H9 (cell line): ENCODE results near the gene PPIF. TPM values are rescaled to one million over a fixed set of nuclear protein-coding genes. Genes with fewer than 3 reads are reported as not detected.
A peak's percentile ranks its signal among the peaks of the same experiment; 100 is the strongest.

Experiments used
- DNase-seq: peaks from one replicate; pipeline ENCODE4 v3.0.0-alpha.2; 2017
- H2AFZ ChIP-seq: one replicate; pipeline ENCODE4 v1.6.1; 2013; ENCODE audit warnings: mild to moderate bottlenecking, low read length, control low read depth, moderate library complexity
- H2AK5ac ChIP-seq: 2 replicates; pipeline ENCODE4 v1.6.1; 2013; ENCODE audit warnings: low read length, control low read depth, mixed read lengths; ENCODE audit not compliant: insufficient read length
- H2BK120ac ChIP-seq: one replicate; pipeline ENCODE4 v1.6.1; 2013; ENCODE audit warnings: low read depth, mild to moderate bottlenecking, low read length, control low read depth, inconsistent platforms; ENCODE audit not compliant: poor library complexity, severe bottlenecking
- H2BK12ac ChIP-seq: 2 replicates; pipeline ENCODE4 v1.6.1; 2013; ENCODE audit warnings: low read length, control low read depth, mixed read lengths, low read depth; ENCODE audit not compliant: insufficient read length
- H2BK15ac ChIP-seq: 2 replicates; pipeline ENCODE4 v1.6.1; 2013; ENCODE audit warnings: low read depth, low read length, control low read depth
- H2BK20ac ChIP-seq: one replicate; pipeline ENCODE4 v1.6.1; 2013; ENCODE audit warnings: low read depth, mild to moderate bottlenecking, low read length, control low read depth, inconsistent platforms; ENCODE audit not compliant: poor library complexity, severe bottlenecking
- H2BK5ac ChIP-seq: 2 replicates; pipeline ENCODE4 v1.6.1; 2013; ENCODE audit warnings: low read length, control low read depth, mixed read lengths; ENCODE audit not compliant: insufficient read length
- H3K14ac ChIP-seq: 2 replicates; pipeline ENCODE4 v1.6.1; 2013; ENCODE audit warnings: low read length, control low read depth; ENCODE audit not compliant: insufficient read depth
- H3K18ac ChIP-seq: 2 replicates; pipeline ENCODE4 v1.6.1; 2013; ENCODE audit warnings: low read depth, mild to moderate bottlenecking, mixed read lengths, low read length, control low read depth; ENCODE audit not compliant: insufficient read length
- H3K23ac ChIP-seq: 2 replicates; pipeline ENCODE4 v1.6.1; 2013; ENCODE audit warnings: low read length, control low read depth, mixed read lengths, low read depth; ENCODE audit not compliant: insufficient read length
- H3K23me2 ChIP-seq: 2 replicates; pipeline ENCODE4 v1.6.1; 2013; ENCODE audit warnings: low read depth, mild to moderate bottlenecking, mixed read lengths, low read length, control low read depth; ENCODE audit not compliant: insufficient read length, poor library complexity, severe bottlenecking
- H3K27ac ChIP-seq: 2 replicates; pipeline ENCODE4 v1.5.1; 2013; ENCODE audit warnings: low read length, control low read depth, mixed read lengths, low read depth; ENCODE audit not compliant: insufficient read length
- H3K27me3 ChIP-seq: 2 replicates; pipeline ENCODE4 v1.6.1; 2013; ENCODE audit warnings: low read length, control low read depth, inconsistent platforms; ENCODE audit not compliant: insufficient read depth
- H3K4ac ChIP-seq: 2 replicates; pipeline ENCODE4 v1.6.1; 2013; ENCODE audit warnings: low read depth, mild to moderate bottlenecking, control low read depth, inconsistent platforms, low read length, moderate library complexity
- H3K4me1 ChIP-seq: 2 replicates; pipeline ENCODE4 v1.6.1; 2013; ENCODE audit warnings: low read length, control low read depth, inconsistent platforms; ENCODE audit not compliant: insufficient read depth
- H3K4me2 ChIP-seq: 2 replicates; pipeline ENCODE4 v1.6.1; 2013; ENCODE audit warnings: low read length, control low read depth, mixed read lengths; ENCODE audit not compliant: insufficient read length, insufficient read depth
- H3K56ac ChIP-seq: 2 replicates; pipeline ENCODE4 v1.6.1; 2013; ENCODE audit warnings: low read depth, mild to moderate bottlenecking, mixed read lengths, low read length, control low read depth; ENCODE audit not compliant: insufficient read length
- H3K79me1 ChIP-seq: 2 replicates; pipeline ENCODE4 v1.6.1; 2013; ENCODE audit warnings: low read depth, mild to moderate bottlenecking, moderate library complexity, low read length, control low read depth, inconsistent platforms; ENCODE audit not compliant: insufficient read depth, poor library complexity, severe bottlenecking
- H3K79me2 ChIP-seq: 2 replicates; pipeline ENCODE4 v1.6.1; 2013; ENCODE audit warnings: low read length, control low read depth, inconsistent platforms; ENCODE audit not compliant: insufficient read depth
- H3K9ac ChIP-seq: 2 replicates; pipeline ENCODE4 v1.6.1; 2013; ENCODE audit warnings: low read length, control low read depth, mixed read lengths; ENCODE audit not compliant: insufficient read length; ENCODE audit errors: extremely low read depth
- H3K9me3 ChIP-seq: one replicate; pipeline ENCODE4 v1.6.1; 2013; ENCODE audit warnings: low read depth, low read length, inconsistent platforms; ENCODE audit not compliant: control insufficient read depth
- H3T11ph ChIP-seq: one replicate; pipeline ENCODE4 v1.6.1; 2013; ENCODE audit warnings: mild to moderate bottlenecking, low read length, control low read depth, inconsistent platforms
- H4K20me1 ChIP-seq: one replicate; pipeline ENCODE4 v1.6.1; 2013; ENCODE audit not compliant: control insufficient read depth, insufficient read length, insufficient read depth
- H4K5ac ChIP-seq: 2 replicates; pipeline ENCODE4 v1.6.1; 2013; ENCODE audit warnings: low read depth, mild to moderate bottlenecking, mixed read lengths, low read length, control low read depth; ENCODE audit not compliant: insufficient read length
- H4K8ac ChIP-seq: replicated peaks from 2 replicates; pipeline ENCODE4 v1.6.1; 2013; ENCODE audit warnings: low read length, control low read depth, mixed read lengths, low read depth; ENCODE audit not compliant: insufficient read length
- H4K91ac ChIP-seq: 2 replicates; pipeline ENCODE4 v1.6.1; 2013; ENCODE audit warnings: low read depth, mild to moderate bottlenecking, moderate library complexity, mixed read lengths, low read length, control low read depth; ENCODE audit not compliant: insufficient read length
- H3K27ac Mint-ChIP-seq, 3 experiments: 2 replicates in 2 of 3; 3 replicates in 1 of 3; pipeline ENCODE4 v1.8.0; 2020 to 2021; ENCODE audit warnings: mixed read lengths in 3 of 3, mild to moderate bottlenecking in 1 of 3, moderate library complexity in 1 of 3
- H3K27me3 Mint-ChIP-seq: 2 replicates; pipeline ENCODE4 v1.8.0; 2021; ENCODE audit warnings: low read depth, mild to moderate bottlenecking, moderate library complexity, mixed read lengths
- H3K36me3 Mint-ChIP-seq, 3 experiments: 2 replicates in 2 of 3; 3 replicates in 1 of 3; pipeline ENCODE4 v1.8.0; 2020 to 2021; ENCODE audit warnings: low read depth in 3 of 3, mixed read lengths in 3 of 3; ENCODE audit not compliant: insufficient read depth in 1 of 3
- H3K4me1 Mint-ChIP-seq, 2 experiments: 2 replicates each; pipeline ENCODE4 v1.8.0; 2020; ENCODE audit warnings: mixed read lengths in 2 of 2
- H3K4me3 Mint-ChIP-seq, 2 experiments: 2 replicates in 1 of 2; 3 replicates in 1 of 2; pipeline ENCODE4 v1.8.0; 2020 to 2021; ENCODE audit warnings: mild to moderate bottlenecking in 2 of 2, mixed read lengths in 2 of 2, moderate library complexity in 1 of 2
- H3K9me3 Mint-ChIP-seq, 2 experiments: 2 replicates in 1 of 2; 3 replicates in 1 of 2; pipeline ENCODE4 v1.8.0; 2020; ENCODE audit warnings: mild to moderate bottlenecking in 2 of 2, mixed read lengths in 2 of 2, moderate library complexity in 1 of 2
- WGBS: extraction: QIAGEN DNeasy Blood & Tissue Kit; methylation state at CpG from one replicate; pipeline ENCODE4 v1.1.7; 2013; ENCODE audit warnings: missing lambda C conversion rate, low lambda C conversion rate, mixed read lengths; ENCODE audit not compliant: insufficient read length; ENCODE audit errors: extremely low coverage; 5-methylcytosine and 5-hydroxymethylcytosine counted together
- total RNA-seq: library from RNA; stranded (reverse); gene quantifications from 2 replicates; pipeline ENCODE4 v1.2.1, GENCODE V29; 2021
- TF ChIP-seq, protein P1 (sequence below): fragments of 200-600 bp; sonication (generic); conservative IDR thresholded peaks from 3 replicates; pipeline ENCODE4 v1.8.0; 2021; ENCODE audit warnings: antibody characterized with exemption, mild to moderate bottlenecking

Gene PPIF
- total RNA-seq, 1 experiment from 2014 or later = 79.7 TPM

DNA sequence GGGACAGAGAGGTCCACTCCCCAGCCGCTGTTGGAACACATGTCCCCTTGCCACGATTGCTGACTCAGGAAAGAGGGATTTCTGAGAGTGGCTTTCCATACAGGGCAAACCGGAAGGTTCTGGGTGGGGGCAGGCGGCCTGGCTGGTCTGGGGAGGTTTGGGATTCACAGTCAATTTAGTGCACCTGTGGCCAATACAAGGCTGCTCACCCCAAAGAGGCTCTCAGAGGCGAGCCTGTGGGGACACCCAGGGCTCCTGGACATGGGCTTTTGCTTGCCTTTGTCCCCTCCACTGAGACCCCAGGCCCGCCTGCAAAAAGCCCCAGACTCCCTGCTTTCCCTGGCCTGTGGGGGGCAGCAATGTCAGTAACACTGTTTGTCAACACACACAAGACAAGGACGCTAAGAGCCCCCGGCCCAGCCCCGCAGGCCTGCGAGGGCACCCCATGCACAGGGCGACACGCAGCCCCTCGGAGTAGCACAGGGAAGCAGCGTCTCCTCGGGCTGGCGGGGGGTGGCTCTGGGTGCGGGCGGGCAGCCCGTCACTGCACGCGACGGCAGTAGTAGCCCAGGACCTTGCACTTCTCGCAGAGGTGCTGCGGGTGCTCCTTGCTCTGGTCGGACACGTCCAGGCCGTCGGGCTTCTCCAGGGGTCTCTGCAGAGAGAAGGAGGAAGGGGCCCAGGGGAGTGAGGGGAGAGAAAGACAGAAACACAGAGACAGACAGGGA, 38.7 kb downstream of the PPIF start:
- no peak overlapping the region for H2AFZ ChIP-seq
- H3K4me2 ChIP-seq = no peak overlapping the region
- no peak overlapping the region for H4K5ac ChIP-seq
- H3K27ac ChIP-seq = no peak overlapping the region
- no peak overlapping the region for H3K4ac ChIP-seq
- Mint-ChIP-seq H3K27ac (peak overlapping the region in 1 of 3 experiments; percentile 76; a peak in 3 of 7 replicates), H3K4me1 (peaks cover 8 to 9% of the 10 kb centered on the region in 2 experiments), H3K4me3 (no peak overlapping the region), H3K9me3 (no peaks in the 10 kb centered on the region), H3K27me3 (no peaks in the 10 kb centered on the region), H3K36me3 (no peaks in the 10 kb centered on the region; a peak in 1 of 7 replicates)
- H2BK12ac ChIP-seq = no peak overlapping the region
- H2BK20ac ChIP-seq = no peak overlapping the region
- H2AK5ac ChIP-seq = no peak overlapping the region
- no peak overlapping the region for H3K23ac ChIP-seq
- no peak overlapping the region for H3T11ph ChIP-seq
- no peak overlapping the region for H3K14ac ChIP-seq
- no peak overlapping the region for H2BK15ac ChIP-seq
- H3K79me1 ChIP-seq = no peaks in the 10 kb centered on the region
- no peak overlapping the region for H3K18ac ChIP-seq
- no peak overlapping the region for H3K9ac ChIP-seq
- no peaks in the 10 kb centered on the region for H3K27me3 ChIP-seq
- TF ChIP-seq, protein P1, sequence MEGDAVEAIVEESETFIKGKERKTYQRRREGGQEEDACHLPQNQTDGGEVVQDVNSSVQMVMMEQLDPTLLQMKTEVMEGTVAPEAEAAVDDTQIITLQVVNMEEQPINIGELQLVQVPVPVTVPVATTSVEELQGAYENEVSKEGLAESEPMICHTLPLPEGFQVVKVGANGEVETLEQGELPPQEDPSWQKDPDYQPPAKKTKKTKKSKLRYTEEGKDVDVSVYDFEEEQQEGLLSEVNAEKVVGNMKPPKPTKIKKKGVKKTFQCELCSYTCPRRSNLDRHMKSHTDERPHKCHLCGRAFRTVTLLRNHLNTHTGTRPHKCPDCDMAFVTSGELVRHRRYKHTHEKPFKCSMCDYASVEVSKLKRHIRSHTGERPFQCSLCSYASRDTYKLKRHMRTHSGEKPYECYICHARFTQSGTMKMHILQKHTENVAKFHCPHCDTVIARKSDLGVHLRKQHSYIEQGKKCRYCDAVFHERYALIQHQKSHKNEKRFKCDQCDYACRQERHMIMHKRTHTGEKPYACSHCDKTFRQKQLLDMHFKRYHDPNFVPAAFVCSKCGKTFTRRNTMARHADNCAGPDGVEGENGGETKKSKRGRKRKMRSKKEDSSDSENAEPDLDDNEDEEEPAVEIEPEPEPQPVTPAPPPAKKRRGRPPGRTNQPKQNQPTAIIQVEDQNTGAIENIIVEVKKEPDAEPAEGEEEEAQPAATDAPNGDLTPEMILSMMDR = peak; percentile 55
- H3K79me2 ChIP-seq = no peaks in the 10 kb centered on the region
- no peaks in the 10 kb centered on the region for H3K4me1 ChIP-seq
- H3K23me2 ChIP-seq = no peaks in the 10 kb centered on the region
- H3K56ac ChIP-seq = no peak overlapping the region
- no peak overlapping the region for H4K91ac ChIP-seq
- no peak overlapping the region for H2BK5ac ChIP-seq
- H3K9me3 ChIP-seq = no peaks in the 10 kb centered on the region
- WGBS = no CpG with 5 or more reads among the region's 28 CpGs
- no peaks in the 10 kb centered on the region for H4K20me1 ChIP-seq
- DNase-seq = peak; percentile 74
- H2BK120ac ChIP-seq = no peak overlapping the region
- H4K8ac ChIP-seq = no peak overlapping the region
